HG03095 (cell line): ENCODE data around the gene ACBD4.
"Not testable (repeated sequence)": the region's sequence is repeated elsewhere in the genome, so short reads cannot be mapped to it uniquely, and the experiment has no call there.

Experiments used
- ATAC-seq: cut with Tn5 transposase; IDR thresholded peaks from one replicate; pipeline ENCODE4 v1.9.1; 2021; ENCODE audit warnings: moderate library complexity; ENCODE audit not compliant: unreplicated experiment

ACBD4 gene

DNA sequence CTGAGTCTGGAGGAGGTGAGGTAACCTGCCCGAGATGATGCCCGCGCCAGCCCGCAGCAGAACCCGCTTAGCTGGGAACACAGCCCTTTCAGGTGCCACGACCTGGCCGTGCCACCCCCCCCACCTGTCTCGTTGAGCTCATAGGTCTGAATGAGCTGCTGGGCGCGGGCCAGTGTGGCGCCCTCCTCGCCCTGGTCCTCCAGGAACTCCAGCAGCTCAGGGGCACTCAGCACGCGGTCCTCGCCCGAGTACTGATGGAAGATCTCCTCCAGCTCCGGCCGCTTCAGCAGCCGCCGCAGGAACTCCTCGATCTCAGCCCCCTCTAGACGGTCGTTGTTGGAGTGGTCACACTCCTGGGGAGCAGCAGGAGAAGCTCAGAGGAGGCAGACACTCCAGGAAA lies 16.8 kb upstream of the ACBD4 start:
- ATAC-seq: no peak

DNA sequence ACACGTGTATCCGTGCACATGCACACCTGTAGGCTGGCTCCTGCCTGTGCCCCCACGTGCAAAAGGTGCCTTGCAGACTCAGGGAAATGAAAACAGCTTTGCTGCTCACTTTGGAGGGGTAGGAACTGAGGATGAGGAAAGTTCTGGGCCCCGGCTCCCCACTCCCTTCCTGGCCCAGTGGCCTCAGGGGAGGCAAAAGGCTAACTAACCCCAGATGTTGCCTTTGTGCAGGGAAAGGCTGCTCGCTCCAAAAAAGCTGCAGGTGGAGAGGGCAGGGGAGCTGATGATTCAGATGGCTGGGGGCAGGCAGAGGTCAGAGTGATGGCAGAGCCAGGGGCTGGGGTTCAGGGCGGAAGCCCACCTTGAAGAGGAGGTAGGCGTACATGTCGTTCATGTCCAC lies 15.5 kb upstream of the ACBD4 start:
- no peak for ATAC-seq

DNA sequence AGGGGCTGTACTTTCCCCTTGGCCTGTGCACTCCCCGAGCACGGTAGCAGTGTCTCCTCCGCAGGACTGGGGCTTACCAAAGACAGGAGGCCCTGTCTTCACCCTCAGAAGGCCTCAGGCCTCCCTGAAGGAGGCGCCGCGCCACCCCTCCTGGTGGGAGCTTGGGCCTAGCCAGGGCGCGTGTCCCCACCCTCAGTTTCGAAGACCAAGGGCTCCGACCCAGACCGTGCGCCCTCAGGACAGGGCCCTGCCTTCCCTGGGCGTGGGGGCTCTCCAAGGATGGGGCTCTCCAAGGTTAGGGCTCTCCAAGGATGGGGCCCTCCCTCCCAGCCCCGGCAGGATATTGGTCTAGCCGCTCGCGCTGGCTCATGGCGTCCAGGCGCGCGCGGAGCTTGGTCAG lies 14.9 kb upstream of the ACBD4 start:
- no peak for ATAC-seq

DNA sequence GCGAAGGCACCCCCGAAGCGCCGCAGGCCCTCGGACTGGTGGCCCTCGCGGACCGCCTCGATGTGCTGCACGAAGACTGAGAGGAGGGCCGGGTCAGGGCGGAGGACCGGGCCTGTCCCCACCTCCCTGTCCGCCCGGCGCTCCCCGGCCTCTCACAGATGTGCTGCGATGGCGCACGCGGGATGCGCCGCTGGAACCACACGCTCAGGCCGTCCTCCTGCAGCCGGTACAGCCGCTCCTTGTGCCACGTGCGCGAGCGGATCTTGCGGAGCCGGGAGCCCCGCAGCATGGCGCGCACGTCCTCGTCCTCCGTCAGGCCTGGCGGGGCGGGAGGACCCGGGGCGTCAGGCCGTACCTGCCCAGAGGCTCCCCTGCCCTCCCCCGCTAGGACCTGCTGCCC lies 14.4 kb upstream of the ACBD4 start:
- ATAC-seq: no peak

DNA sequence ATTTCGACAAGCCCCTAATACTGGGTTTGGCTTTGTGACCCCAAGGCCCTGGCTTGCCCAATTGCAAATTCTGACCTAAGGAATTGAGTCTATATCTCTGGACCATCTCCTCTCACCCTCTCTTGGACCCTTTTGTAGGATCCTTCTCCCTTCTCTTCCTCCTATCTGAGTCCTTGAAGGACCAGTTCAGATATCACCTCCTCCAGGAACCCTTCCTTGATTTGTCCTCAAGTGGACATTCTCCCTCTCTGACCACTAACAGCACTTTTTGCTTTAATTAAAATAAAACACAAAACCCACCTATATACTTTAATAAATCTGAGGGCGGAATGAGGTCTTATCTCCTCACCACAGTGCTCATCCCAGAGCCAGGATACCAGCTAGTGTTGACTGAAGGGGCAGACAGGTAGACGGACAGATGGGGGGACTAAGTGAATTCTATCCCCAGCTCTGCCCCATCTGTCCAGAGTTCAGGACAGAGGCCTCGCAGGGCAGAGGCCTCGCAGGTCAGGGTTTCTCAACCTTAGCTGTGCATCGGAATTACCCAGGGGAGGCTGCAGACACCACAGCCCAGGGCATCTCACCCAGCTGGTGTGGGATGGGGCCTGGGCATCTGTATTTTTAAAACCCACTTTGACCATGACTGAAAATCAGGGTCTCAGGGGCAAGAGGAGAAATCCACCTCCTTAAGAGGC lies 12.3 kb upstream of the ACBD4 start:
- ATAC-seq: no peak

DNA sequence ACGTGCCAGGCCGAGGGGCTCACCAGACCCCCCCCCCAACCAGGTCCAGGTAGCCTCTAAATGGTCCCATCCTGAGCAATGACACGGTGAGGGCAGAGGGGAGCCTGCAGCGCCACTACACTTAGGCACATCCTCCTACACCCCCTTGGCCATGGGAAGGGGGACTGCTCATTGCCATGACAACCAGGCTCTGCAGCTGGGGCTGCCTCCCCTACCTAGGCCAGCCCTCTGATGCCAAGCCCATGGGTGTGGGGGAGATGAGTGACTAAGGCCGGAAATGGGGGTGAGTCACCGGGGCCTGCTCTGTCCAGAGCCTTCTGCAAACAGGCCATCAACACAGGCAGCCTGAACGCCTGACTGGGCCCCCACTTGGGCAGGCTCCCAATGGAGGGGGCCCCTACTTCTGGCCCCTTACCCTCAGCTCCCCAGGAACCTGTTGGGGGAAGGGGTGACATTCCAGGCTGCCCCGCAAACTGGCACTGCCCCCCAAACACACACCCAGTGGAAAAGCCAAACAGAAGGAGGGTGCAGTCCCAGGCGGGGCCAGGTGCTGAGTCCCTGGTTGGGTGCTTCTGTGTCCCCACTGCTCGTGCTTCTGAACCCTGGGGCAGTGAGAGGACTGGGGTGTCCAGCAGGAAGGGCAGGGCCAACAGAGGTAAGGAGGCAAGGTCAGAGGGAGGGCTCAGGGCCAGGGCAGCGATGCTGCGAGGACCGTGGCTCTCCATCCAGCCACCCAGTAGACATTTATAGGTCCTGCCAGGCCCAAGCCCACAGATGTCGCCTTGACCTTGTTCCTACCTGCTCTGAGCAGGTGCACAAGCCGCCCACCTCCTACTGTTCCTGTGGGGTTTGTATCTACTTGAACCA lies 11.3 kb upstream of the ACBD4 start:
- ATAC-seq: no peak

DNA sequence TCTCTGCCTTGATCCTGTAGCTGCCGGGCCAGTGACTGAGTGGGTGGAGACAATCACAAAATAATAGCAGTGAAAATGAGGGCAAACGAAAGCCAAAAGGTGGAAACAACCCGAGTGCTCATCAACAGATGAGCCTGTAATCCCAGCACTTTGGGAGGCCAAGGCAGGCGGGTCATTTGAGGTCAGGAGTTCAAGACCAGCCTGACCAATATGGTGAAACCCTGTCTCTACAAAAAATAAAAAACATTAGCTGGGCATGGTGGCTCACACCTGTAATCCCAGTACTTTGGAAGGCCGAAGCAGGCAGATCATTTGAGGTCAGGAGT lies 10.7 kb upstream of the ACBD4 start:
- not testable (repeated sequence) for ATAC-seq

DNA sequence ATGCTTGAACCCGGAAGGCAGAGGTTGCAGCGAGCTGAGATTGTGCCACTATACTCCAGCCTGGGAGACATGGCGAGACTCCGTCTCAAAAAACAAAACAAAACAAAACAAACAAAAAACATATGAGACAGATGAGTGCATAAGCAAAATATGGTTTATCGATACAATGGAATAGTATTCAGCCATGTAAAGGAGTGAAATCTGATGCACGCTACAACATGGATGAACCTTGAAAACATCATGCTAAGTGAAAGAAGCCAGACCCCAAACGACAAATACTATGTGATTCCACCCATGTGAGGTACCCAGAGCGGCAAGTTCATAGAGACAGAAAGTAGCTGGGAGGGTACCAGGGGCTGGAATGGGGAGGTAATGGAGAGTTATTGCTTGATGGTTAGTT lies 10.0 kb upstream of the ACBD4 start:
- ATAC-seq: no peak

DNA sequence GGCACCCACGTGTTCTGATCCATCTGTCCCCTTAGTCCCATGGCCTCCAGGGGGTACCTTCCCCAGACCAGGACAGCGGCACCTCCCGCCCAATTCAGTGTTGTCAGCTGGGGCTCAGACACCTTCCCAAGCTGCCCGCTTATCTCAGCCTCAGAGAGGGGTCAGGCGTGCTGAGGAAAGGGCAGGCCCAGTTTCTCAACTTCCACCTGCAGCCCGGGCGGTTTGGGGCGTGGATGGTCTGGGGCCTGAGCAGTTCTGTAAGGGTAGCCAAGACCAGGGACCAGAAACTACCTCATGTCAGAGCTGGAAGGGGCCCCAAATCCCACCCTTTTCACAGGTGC lies 8.3 kb upstream of the ACBD4 start:
- ATAC-seq: no peak

DNA sequence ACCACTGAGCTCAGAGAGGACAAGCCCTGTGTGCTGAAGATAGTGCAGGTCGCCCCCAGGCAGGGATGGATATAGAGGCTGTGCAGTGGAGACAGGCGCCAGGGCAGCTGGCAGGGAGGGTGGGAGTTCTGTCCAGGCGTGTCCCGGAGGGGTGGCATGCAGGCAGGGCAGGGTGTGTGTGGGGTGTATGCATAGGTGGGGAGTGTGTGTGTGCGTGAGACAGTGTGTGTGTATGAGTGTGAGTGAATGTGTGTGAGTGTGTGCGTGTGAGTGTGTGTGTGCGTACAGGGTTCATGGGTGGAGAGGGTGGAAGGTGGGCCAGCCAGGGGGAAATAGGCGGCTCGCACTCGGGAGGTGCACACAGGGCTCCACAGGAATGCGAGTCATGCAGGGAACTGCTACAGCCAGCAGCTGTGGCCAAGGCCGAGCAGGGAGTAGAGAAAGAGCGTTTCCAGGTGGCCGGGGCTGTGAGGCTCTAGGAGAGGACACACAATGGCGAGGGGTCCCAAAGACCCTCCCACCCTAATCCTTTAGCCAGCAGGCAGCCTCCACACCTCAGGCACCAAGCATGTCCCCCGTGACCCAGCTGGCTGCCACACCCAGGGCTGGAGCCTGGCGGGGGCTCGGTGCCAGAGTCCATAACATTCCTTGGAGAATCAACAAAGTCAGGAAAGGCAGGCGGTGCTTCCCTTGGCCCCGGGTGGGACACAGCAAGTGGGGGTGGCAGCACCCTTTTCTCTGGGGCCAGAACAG lies 7.8 kb upstream of the ACBD4 start:
- ATAC-seq: no peak

DNA sequence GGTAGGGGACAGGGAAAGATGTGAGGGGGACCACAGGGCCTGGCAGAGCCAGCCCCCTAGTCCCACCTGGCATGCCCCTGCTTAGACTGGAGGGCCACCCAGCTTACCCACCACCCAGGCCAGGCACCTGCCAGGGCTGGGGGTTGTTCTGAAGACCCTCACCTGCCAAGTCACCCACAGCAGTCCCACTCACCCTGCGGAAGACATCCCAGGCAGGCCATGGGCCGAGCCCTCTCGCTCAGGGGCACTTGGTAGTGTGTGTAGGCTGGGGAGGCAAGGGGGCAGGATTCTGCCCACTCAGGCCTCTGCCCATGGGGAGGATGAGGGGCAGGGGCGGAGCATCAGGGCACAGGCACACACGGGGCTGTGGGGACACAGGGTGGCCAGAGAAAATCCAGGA lies 7.2 kb upstream of the ACBD4 start:
- no peak for ATAC-seq

DNA sequence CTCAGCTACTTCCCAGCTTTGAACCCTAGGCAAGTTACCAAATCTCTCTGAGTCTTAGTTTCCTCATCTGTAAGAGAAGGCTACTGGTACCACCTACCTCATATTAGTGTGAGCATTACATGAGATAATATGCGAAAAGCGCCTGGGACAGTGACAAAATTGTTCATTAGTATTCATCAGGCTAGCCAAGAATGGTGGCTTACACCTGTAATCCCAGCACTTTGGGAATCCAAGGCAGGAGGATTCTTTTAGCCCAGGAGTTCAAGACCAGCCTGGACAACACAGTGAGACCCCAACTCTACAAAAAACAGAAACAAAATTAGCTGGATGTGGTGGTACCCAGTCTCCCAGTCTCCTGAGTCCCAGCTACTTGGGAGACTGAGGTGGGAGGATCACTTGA lies 6.5 kb upstream of the ACBD4 start:
- ATAC-seq: no peak

DNA sequence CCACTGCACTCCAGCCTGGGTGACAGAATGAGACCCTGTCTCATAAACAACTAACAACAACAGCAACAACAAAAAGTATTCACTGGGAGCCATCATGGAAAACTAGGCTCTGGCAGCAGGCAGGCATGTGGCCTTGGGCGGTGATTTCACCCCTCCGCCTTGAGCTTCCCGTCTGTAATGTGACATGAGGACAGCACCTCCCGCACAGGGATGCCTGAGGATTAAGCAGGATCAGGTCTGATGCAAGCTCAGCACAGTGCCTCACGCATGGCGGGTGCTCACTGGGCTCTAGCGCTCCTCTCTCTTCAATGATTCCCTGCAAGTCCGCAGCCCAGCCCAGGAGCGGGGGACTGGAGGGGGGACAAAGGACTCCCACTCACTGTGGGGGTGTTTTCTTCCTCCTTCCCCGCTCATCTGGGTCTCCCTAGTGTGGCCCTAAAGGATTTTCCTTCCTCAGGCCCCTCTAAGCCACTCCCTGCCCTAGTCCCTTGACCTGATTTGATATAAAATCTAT lies 6.0 kb upstream of the ACBD4 start:
- ATAC-seq: no peak

DNA sequence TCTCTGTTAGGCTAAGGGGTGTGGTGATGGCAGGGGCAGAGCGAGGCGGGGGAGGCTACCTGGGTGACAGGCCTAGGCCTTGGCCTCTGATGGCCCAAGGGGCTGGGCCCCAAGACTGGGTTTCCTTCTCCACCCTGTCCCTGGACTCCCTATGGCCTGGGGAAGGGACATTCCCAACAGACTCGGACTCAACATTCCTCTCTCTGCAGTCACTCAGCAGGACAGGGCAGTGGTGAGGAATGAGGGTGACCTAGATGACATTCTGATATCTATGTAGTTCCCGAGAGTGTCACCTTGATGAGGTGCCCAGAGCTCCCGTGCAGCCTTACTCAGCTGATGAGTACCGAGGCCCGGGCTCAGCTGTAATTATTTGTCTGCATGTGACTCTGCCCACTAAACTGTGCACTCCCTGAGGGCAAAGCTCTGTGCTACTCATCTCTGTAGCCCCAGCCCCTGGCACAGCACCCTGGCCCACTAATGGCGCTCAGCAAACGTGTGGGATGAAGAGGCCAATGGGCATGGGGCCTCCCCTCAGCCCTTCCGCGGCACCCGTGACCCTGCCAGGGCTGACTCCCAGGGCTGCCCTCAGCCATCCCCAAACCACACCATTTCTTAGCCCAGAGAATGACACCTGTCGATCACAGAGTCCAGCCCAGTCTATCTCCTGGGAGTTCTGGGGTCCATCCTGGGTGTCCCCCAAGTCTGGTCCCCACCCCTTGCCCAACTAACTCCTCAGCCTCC lies 5.4 kb upstream of the ACBD4 start:
- no peak for ATAC-seq

DNA sequence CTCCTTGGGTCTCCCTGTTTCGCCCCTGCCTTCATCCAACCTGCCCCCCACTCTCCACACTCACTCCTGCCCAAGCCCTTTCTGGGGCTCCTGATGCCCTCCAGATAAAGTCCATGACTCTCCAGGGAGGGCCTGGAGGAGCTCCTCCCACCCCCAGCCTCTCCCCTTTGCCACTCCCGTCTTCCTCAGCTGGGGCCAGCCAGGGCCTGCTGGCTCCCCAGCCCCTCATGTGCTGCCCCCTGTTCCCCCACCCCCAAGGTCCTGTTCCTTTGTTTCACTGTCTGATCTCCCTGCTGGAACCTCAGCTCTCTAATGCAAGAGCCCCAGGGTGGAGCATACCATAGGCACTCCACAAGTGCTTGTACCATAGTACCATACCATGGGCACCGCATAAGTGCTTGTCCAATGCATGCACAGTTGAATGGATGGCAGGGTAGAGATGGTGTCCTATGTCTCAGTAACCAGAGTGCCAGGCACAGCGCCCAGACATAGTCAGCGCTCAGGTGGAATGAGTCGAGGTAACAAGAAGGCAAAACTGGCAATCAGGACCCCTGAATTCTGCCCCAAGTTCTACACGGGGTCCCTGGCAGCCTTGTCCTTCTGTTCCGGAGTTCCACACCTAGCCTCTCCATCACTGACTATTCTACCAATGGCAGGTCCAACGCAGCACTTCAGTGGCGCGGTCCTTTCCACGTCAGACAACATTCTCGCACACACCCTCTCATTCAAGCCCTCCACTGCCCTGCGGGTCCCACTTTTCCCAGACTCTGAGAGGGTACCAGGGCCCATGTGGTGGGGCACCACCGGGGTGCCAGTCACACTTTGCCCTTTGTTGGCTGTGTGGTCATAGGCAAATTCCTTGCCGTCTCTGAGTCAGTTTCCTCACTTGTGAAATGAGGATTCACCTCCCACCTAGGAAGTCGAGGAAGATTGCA lies 4.5 kb upstream of the ACBD4 start:
- no peak for ATAC-seq

DNA sequence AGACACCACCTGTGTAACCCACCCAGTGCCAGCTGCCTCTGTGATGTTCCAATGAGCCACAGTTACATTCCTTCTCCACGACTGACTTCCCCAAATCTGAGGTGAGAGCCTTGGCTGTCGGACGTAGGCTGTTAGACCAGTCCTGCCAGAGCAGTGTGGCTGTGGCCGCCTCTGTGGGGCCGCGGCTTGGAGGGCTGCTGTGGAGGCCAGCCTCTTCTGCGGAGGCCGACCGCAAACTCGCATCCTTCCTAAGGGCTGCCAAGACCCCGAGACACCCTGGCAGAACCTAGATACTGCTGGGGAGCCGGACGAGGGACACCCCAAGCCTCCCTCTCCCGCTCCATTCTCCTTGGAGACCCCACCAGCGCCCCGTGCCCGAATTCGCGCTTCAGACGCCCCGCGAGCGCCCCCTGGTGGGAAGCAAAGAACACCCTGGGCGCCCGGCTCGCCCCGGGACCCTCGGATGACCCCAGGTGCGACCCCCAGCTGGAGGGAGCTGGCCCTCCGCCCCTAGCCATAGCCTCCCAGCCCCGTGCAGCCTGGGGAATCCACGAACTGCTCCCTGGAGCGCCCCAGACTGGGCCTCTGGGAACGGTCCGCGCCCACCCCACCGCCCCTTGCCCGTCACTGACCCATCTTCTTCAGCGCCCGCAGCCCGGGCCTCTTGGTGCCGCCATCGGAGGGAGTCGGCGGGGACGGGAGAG lies 3.7 kb upstream of the ACBD4 start:
- ATAC-seq: no peak

DNA sequence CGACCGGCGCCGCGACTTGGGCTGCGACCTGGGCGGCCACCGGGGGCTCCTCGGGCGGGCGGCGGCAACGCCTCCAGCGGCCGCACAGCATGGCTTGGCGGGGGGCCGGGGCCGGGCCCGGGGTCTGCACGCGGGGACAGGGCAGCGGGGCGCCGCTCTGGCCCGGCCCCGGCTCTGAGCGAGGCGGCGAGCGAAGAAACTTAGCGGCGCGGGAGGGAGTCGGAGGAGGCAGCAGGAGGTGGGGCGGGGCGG lies 3.2 kb upstream of the ACBD4 start, which contains the start of gene PLCD3:
PLCD3 (minus strand) TSS at position 196 of the 252 bp plus-strand sequence; CDS start at position 91, 105 bp downstream.
- ATAC-seq: no peak

DNA sequence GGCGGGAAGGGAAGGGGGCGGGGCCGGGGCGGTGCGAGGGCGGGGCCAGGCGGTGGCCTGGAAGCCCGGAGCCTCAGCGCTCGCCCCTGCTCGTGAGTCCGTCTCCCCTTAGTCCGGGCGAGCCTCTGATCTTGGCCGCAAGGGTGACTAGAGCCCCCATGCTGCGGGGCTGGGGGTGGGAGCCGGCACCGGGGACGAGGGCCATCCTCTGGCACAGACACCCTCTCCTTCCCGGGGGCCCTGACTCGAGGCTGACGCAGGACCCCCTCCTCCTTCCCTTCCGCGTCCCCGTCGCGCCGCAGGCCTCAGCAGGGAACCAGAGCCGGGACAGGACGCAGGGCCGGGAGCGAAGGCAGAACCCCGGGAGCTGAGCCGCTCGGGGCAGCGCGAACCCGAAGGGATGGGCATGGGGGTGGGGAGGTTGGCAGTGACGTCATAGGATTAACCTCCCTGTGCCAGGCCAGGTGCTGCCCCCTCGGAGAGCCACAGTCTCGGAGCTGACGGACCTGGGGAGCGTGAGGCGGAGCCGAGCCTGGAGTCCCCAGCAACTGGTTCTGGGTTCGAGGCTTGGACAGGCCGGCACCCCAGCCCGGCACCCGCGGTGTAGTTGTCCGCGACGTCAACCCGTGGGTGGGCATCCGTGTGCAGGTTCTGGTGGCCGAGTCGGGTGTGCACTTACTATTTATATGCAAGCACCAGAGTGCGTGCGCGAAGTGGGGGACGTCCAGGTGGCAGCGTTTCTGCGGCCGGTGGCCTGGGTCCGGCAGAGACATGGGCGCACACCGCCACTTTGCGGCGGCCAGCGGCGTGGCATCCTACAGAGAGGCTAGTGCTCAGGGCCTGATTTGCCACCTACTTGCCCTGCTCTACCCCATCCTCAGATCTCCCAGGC lies 2.7 kb upstream of the ACBD4 start:
- ATAC-seq: no peak
